Liver (tissue), 9 donors: ENCODE data around the gene ASB5. TPM values are rescaled to one million over a fixed set of nuclear protein-coding genes. Genes with fewer than 3 reads are reported as not detected.

Experiments
- DNase-seq: peaks from one replicate; pipeline ENCODE4 v3.0.0-alpha.2; 2017; ENCODE audit warnings: low spot score
- H3K27ac ChIP-seq, 2 donors: one replicate each; pipeline ENCODE4 v1.7.0; 2013; ENCODE audit warnings: inconsistent platforms in 2 of 2, low read length in 2 of 2, control low read depth in 1 of 2, low read depth in 1 of 2, mild to moderate bottlenecking in 1 of 2
- H3K27me3 ChIP-seq, 4 donors: one replicate each; pipeline versions ENCODE4 v1.6.1 to v1.7.0; 2013; ENCODE audit warnings: low read length in 3 of 4, inconsistent platforms in 1 of 4, mild to moderate bottlenecking in 1 of 4, moderate library complexity in 1 of 4; ENCODE audit not compliant: control insufficient read depth in 4 of 4, insufficient read depth in 4 of 4
- H3K36me3 ChIP-seq, 4 donors: one replicate each; pipeline versions ENCODE4 v1.6.1 to v1.7.0; 2013; ENCODE audit warnings: low read length in 3 of 4, mild to moderate bottlenecking in 3 of 4, low read depth in 1 of 4, moderate library complexity in 1 of 4; ENCODE audit not compliant: control insufficient read depth in 4 of 4, insufficient read depth in 3 of 4
- H3K4me1 ChIP-seq, 4 donors: one replicate each; pipeline versions ENCODE4 v1.6.1 to v1.7.0; 2013; ENCODE audit warnings: low read length in 3 of 4, mild to moderate bottlenecking in 3 of 4, moderate library complexity in 1 of 4; ENCODE audit not compliant: control insufficient read depth in 4 of 4, insufficient read depth in 4 of 4
- H3K4me3 ChIP-seq, 3 donors: one replicate each; pipeline versions ENCODE4 v1.6.1 to v1.7.0; 2013; ENCODE audit warnings: low read length in 3 of 3, control low read depth in 1 of 3, low read depth in 1 of 3, mild to moderate bottlenecking in 1 of 3
- H3K9ac ChIP-seq, 2 donors: one replicate each; pipeline ENCODE4 v1.7.0; 2013; ENCODE audit warnings: low read length in 2 of 2, mild to moderate bottlenecking in 2 of 2, moderate library complexity in 2 of 2, control low read depth in 1 of 2, low read depth in 1 of 2
- H3K9me3 ChIP-seq, 4 donors: one replicate each; pipeline versions ENCODE4 v1.6.1 to v1.7.0; 2013; ENCODE audit warnings: low read length in 3 of 4; ENCODE audit not compliant: control insufficient read depth in 4 of 4
- CTCF ChIP-seq: fragments of 150-350 bp; IDR thresholded peaks from 2 replicates; pipeline ENCODE4 v1.5.1; 2017; ENCODE audit warnings: improper control_type of control experiment, low read depth, low read length; ENCODE audit not compliant: missing input control
- EGR1 ChIP-seq, 2 donors: IDR thresholded peaks; 2 replicates each; pipeline ENCODE4 v1.6.1; 2016 to 2018; ENCODE audit warnings: antibody characterized with exemption in 2 of 2, low read depth in 2 of 2
- FOXA1 ChIP-seq: IDR thresholded peaks from 2 replicates; pipeline ENCODE4 v1.6.1; 2016; ENCODE audit warnings: antibody characterized with exemption
- FOXA2 ChIP-seq: IDR thresholded peaks from 2 replicates; pipeline ENCODE4 v1.6.1; 2016; ENCODE audit warnings: antibody characterized with exemption
- GABPA ChIP-seq, 2 donors: IDR thresholded peaks in 1 of 2; conservative IDR thresholded peaks in 1 of 2; 2 replicates each; pipeline ENCODE4 v1.6.1; 2016; ENCODE audit warnings: antibody characterized with exemption in 2 of 2, mild to moderate bottlenecking in 1 of 2, moderate library complexity in 1 of 2
- HNF4A ChIP-seq, 2 donors: conservative IDR thresholded peaks; 2 replicates each; pipeline ENCODE4 v1.6.1; 2016; ENCODE audit warnings: antibody characterized with exemption in 2 of 2, mild to moderate bottlenecking in 2 of 2
- HNF4G ChIP-seq: IDR thresholded peaks from 2 replicates; pipeline ENCODE4 v1.6.1; 2016; ENCODE audit warnings: antibody characterized with exemption
- JUND ChIP-seq, 2 donors: IDR thresholded peaks; 2 replicates each; pipeline ENCODE4 v1.6.1; 2016; ENCODE audit warnings: antibody characterized with exemption in 2 of 2
- MAX ChIP-seq: IDR thresholded peaks from 2 replicates; pipeline ENCODE4 v1.6.1; 2016; ENCODE audit warnings: antibody characterized with exemption
- NR2F2 ChIP-seq: IDR thresholded peaks from 2 replicates; pipeline ENCODE4 v1.6.1; 2016; ENCODE audit warnings: antibody characterized with exemption
- RAD21 ChIP-seq, 2 donors: IDR thresholded peaks; 2 replicates each; pipeline ENCODE4 v1.6.1; 2016; ENCODE audit warnings: antibody characterized with exemption in 2 of 2, mild to moderate bottlenecking in 2 of 2
- RXRA ChIP-seq, 2 donors: IDR thresholded peaks; 2 replicates each; pipeline ENCODE4 v1.6.1; 2017 to 2018; ENCODE audit warnings: antibody characterized with exemption in 2 of 2, mild to moderate bottlenecking in 1 of 2
- SP1 ChIP-seq: IDR thresholded peaks from 2 replicates; pipeline ENCODE4 v1.6.1; 2018; ENCODE audit warnings: antibody characterized with exemption, mild to moderate bottlenecking
- TAF1 ChIP-seq: conservative IDR thresholded peaks from 2 replicates; pipeline ENCODE4 v1.6.1; 2016; ENCODE audit warnings: antibody characterized with exemption, mild to moderate bottlenecking
- YY1 ChIP-seq: IDR thresholded peaks from 2 replicates; pipeline ENCODE4 v1.6.1; 2016; ENCODE audit warnings: antibody characterized with exemption, mild to moderate bottlenecking
- ZBTB33 ChIP-seq: IDR thresholded peaks from 2 replicates; pipeline ENCODE4 v1.6.1; 2016; ENCODE audit warnings: antibody characterized with exemption
- WGBS: extraction: QIAGEN DNeasy Blood & Tissue Kit; methylation state at CpG from one replicate; pipeline ENCODE4 v1.1.7; 2013; 5-methylcytosine and 5-hydroxymethylcytosine counted together
- polyA plus RNA-seq, 2 donors: library from polyadenylated mRNA; stranded (reverse) in 1 of 2; unstranded in 1 of 2; fragments of 200-250 nt in 1 of 2; fragments of >200 nt in 1 of 2; fragmentation: Nextera tagmentation in 1 of 2; extraction: Ambion mirVana in 1 of 2; gene quantifications; one replicate each; pipeline versions ENCODE4 v1.2.1 to v1.2.3, GENCODE V29; 2013 to 2015
- total RNA-seq, 2 donors: library from RNA; depleted of rRNA; stranded (reverse); fragments of >200 nt; gene quantifications; one replicate each; pipeline ENCODE4 v1.2.3, GENCODE V29; 2014
- TF ChIP-seq, protein P1 (sequence below): IDR thresholded peaks from 2 replicates; pipeline ENCODE4 v1.6.1; 2016; ENCODE audit warnings: antibody characterized with exemption, mild to moderate bottlenecking
- TF ChIP-seq, protein P2 (sequence below): IDR thresholded peaks from 2 replicates; pipeline ENCODE4 v1.6.1; 2016; ENCODE audit warnings: antibody characterized with exemption
- donor health status: healthy.
- donor health status: healthy.
- donor health status: healthy.
- donor health status: healthy.
- donor health status: healthy.

Gene ASB5
- total and polyA plus RNA-seq, 4 donors, result 0.05 TPM; not detected in 3

GRCh38 chr4:176189891-176190795 lies 78.9 kb downstream of the ASB5 start:
- WGBS, result 80% methylated on average over 11 of the region's 11 CpGs
- H3K27me3 ChIP-seq, result peaks cover 0 to 6% (median 2%) of the 10 kb centered on the region in 4 donors
- no peak overlapping the region for H3K4me3 ChIP-seq
- TF ChIP-seq SP1 (no peak), NR2F2 (no peak), CTCF (no peak)
- H3K4me1 ChIP-seq, result peaks cover 0 to 3% (median 2%) of the 10 kb centered on the region in 4 donors
- no peak for DNase-seq
- no peaks in the 10 kb centered on the region for H3K9me3 ChIP-seq
- H3K36me3 ChIP-seq, result no peaks in the 10 kb centered on the region
- no peak overlapping the region for H3K27ac ChIP-seq
- no peak overlapping the region for H3K9ac ChIP-seq

DNA sequence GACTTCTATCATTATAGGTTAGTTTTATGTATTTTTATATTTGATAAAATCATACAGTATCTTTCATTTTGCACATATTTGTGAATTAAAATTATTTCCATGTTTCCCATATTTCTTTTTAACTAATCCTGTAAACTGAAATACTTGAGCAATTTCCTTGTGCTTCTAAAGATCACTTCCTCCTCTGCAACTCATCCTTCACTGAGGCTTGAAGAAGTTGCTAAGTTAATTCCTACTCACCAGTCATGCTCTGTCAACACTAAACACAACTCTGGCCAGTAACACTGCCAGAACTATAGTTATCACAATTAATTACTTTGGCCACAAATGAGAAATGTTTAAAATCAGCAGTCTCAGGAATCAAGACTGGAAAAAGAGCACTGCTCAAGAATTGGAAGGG lies 80.4 kb downstream of the ASB5 start:
- H3K9ac ChIP-seq, result no peak overlapping the region
- no peak for TF ChIP-seq HNF4G
- no peak for TF ChIP-seq NR2F2
- TF ChIP-seq, protein P1, sequence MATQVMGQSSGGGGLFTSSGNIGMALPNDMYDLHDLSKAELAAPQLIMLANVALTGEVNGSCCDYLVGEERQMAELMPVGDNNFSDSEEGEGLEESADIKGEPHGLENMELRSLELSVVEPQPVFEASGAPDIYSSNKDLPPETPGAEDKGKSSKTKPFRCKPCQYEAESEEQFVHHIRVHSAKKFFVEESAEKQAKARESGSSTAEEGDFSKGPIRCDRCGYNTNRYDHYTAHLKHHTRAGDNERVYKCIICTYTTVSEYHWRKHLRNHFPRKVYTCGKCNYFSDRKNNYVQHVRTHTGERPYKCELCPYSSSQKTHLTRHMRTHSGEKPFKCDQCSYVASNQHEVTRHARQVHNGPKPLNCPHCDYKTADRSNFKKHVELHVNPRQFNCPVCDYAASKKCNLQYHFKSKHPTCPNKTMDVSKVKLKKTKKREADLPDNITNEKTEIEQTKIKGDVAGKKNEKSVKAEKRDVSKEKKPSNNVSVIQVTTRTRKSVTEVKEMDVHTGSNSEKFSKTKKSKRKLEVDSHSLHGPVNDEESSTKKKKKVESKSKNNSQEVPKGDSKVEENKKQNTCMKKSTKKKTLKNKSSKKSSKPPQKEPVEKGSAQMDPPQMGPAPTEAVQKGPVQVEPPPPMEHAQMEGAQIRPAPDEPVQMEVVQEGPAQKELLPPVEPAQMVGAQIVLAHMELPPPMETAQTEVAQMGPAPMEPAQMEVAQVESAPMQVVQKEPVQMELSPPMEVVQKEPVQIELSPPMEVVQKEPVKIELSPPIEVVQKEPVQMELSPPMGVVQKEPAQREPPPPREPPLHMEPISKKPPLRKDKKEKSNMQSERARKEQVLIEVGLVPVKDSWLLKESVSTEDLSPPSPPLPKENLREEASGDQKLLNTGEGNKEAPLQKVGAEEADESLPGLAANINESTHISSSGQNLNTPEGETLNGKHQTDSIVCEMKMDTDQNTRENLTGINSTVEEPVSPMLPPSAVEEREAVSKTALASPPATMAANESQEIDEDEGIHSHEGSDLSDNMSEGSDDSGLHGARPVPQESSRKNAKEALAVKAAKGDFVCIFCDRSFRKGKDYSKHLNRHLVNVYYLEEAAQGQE, result no peak
- TF ChIP-seq EGR1 (IDR thresholded peaks at IDR 0.05; ENCODE audit: low read depth in 2 of 2), result no peak
- TF ChIP-seq CTCF, result no peak
- TF ChIP-seq HNF4A (conservative IDR thresholded peaks at IDR 0.05), result no peak
- no peak for TF ChIP-seq YY1
- no peak for TF ChIP-seq RAD21 (IDR thresholded peaks at IDR 0.05)
- no peak for TF ChIP-seq JUND (IDR thresholded peaks at IDR 0.05)
- TF ChIP-seq, protein P2, sequence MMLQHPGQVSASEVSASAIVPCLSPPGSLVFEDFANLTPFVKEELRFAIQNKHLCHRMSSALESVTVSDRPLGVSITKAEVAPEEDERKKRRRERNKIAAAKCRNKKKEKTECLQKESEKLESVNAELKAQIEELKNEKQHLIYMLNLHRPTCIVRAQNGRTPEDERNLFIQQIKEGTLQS, result no peak
- no peak for TF ChIP-seq MAX
- TF ChIP-seq TAF1, result no peak
- TF ChIP-seq RXRA (IDR thresholded peaks at IDR 0.05), result no peak
- TF ChIP-seq ZBTB33, result no peak
- no peak for TF ChIP-seq SP1
- TF ChIP-seq GABPA (IDR thresholded peaks at IDR 0.05 in 1 of 2, conservative IDR thresholded peaks at IDR 0.05 in 1 of 2), result no peak
- no peak for TF ChIP-seq FOXA2
- TF ChIP-seq FOXA1, result no peak
- H3K36me3 ChIP-seq, result no peaks in the 10 kb centered on the region
- H3K4me3 ChIP-seq, result no peak overlapping the region
- no peaks in the 10 kb centered on the region for H3K9me3 ChIP-seq
- H3K27ac ChIP-seq, result no peak overlapping the region
- H3K4me1 ChIP-seq, result no peaks in the 10 kb centered on the region
- DNase-seq, result no peak
- peaks cover 0 to 7% (median 4%) of the 10 kb centered on the region in 4 donors for H3K27me3 ChIP-seq
